Esophagus squamous epithelium (tissue), 5 donors: ENCODE measurements around the gene ABCB9. TPM values are rescaled to one million over a fixed set of nuclear protein-coding genes. Genes with fewer than 3 reads are reported as not detected.

Source experiments
- DNase-seq: peaks from one replicate; lab custom pipeline; 2025; lab: John Stamatoyannopoulos, UW
- H3K27ac ChIP-seq, 4 donors: fragments of 200-600 bp; sonication (generic); one replicate each; pipeline ENCODE4 v1.5.1; 2016 to 2019; ENCODE audit warnings: mild to moderate bottlenecking in 1 of 4
- H3K27me3 ChIP-seq, 4 donors: fragments of 200-600 bp; sonication (generic); 1 replicate in 3 of 4; 2 replicates in 1 of 4; pipeline versions ENCODE4 v1.5.1 to v1.6.0; 2017 to 2021; ENCODE audit warnings: antibody characterized with exemption in 1 of 4
- H3K36me3 ChIP-seq, 3 donors: fragments of 200-600 bp; sonication (generic); one replicate each; pipeline ENCODE4 v1.5.1; 2016 to 2019
- H3K4me1 ChIP-seq, 3 donors: fragments of 200-600 bp; sonication (generic); one replicate each; pipeline ENCODE4 v1.5.1; 2017 to 2019
- H3K4me3 ChIP-seq, 4 donors: fragments of 200-600 bp; sonication (generic); 1 replicate in 3 of 4; 2 replicates in 1 of 4; pipeline ENCODE4 v1.5.1; 2016 to 2019; ENCODE audit warnings: mild to moderate bottlenecking in 2 of 4, moderate library complexity in 1 of 4
- H3K9me3 ChIP-seq, 3 donors: fragments of 200-600 bp; sonication (generic); one replicate each; pipeline ENCODE4 v1.5.1; 2016 to 2019
- POLR2A ChIP-seq, 4 donors: fragments of 450-650 bp; IDR thresholded peaks; one replicate each; pipeline ENCODE4 v1.6.1; 2017; ENCODE audit warnings: antibody characterized with exemption in 4 of 4, mild to moderate bottlenecking in 4 of 4, moderate library complexity in 3 of 4
- WGBS, 2 donors: methylation state at CpG; one replicate each; pipeline ENCODE4 v1.1.5; 2018; 5-methylcytosine and 5-hydroxymethylcytosine counted together
- intact Hi-C: fragments of 100-400 bp; cut with DNase I; formaldehyde crosslinking; loops from one replicate; pipeline ENCODE4 v1.15.0; 2022
- total RNA-seq, 4 donors: library from RNA; depleted of rRNA; stranded (reverse); fragments of >200 nt; gene quantifications; one replicate each; pipeline ENCODE4 v1.1.0, GENCODE V29; 2016
- TF ChIP-seq, protein P1 (sequence below), 6 experiments: fragments of 450-650 bp in 4 of 6; fragments of 200-600 bp in 2 of 6; sonication (generic) in 2 of 6; IDR thresholded peaks; one replicate each; pipeline ENCODE4 v1.5.1; 2016 to 2019; ENCODE audit warnings: antibody characterized with exemption in 6 of 6, mild to moderate bottlenecking in 4 of 6, moderate library complexity in 4 of 6
- donor health status: DM: yes; HTN: yes; CAD: no.

ABCB9 gene
- total RNA-seq, 4 donors from 2014 or later, result 2.9 to 5.5 (median 3.3) TPM

DNA sequence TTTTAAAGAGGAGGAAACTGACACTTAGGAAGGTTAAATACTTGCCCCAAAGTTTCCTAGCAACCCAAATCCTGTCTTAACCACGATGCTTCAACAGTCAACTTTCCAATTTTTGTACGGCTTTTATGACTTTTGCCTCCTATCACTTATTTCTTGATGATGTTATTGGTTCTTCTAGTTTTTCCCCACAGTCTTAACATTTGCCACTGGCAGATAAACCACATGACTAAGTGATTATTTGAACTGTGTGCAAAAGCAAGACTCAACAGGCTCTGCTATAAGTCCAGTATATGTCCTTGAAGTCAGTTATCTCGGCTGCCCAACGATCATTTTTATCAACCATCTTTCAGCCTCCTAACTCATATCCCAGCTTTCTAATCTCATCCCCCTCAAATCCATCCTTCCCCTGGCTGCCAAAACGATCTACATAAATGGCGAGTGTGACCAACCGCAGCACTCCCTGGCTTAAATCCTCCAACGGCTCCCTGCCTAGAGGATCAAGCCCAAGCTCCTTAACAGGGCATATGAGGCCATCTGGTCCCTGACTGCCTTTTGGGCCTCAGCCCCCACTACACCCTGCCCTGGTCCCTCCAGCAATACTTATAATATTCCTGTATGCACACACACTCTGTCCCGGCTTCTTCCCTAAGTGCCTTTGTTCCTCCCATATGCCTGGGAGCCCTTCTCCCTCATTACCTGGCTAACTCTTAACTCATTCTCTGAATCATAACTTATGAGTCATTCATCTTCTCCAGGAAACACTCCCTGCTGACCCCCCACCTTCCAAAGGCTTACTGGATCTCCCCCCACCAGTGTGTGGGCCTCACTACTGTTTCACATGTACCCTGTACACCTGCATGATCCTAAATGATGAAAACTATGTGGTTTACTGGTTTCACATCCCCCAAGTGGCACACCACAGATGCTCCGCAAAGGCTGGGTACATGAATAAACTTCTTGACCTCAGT, 79.1 kb downstream of the ABCB9 start:
- intact Hi-C loops, result no loop called here
- H3K36me3 ChIP-seq, result no peaks in the 10 kb centered on the region
- peaks cover 54 to 95% (median 76%) of the 10 kb centered on the region in 3 donors for H3K4me1 ChIP-seq
- no peak for TF ChIP-seq POLR2A (IDR thresholded peaks at IDR 0.05)
- H3K27me3 ChIP-seq, result no peaks in the 10 kb centered on the region
- WGBS, 2 donors, result 19 to 27% methylated on average over 10 of the region's 10 CpGs
- peak overlapping the region; percentile 95 to 99 (median 96) for H3K27ac ChIP-seq
- H3K4me3 ChIP-seq, result peak overlapping the region in 3 of 4 donors; percentile 33 to 77 (median 56)
- no peak for DNase-seq
- H3K9me3 ChIP-seq, result no peaks in the 10 kb centered on the region

DNA sequence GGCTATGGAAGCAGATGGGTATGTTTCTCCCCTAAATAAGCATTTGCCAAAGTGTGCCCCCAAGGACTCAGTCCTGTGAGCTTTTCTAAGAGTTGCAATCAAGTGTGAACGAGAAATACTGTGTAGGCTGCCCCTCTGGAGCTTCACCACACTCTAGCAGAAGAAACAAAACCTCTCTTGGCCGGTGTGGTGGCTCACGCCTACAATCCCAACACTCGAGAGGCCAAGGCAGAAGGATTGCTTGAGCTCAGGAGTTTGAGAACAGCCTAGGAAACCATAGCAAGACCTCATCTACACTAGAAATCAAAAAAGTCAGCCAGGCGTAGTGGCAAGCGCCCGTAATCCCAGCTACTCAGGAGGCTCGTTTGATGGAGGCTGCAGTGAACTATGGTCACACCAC, 80.1 kb downstream of the ABCB9 start:
- intact Hi-C loops, result no loop called here
- no peak overlapping the region for H3K4me3 ChIP-seq
- no peaks in the 10 kb centered on the region for H3K27me3 ChIP-seq
- H3K9me3 ChIP-seq, result no peaks in the 10 kb centered on the region
- peaks cover 44 to 93% (median 69%) of the 10 kb centered on the region in 3 donors for H3K4me1 ChIP-seq
- no peaks in the 10 kb centered on the region for H3K36me3 ChIP-seq
- no peak for DNase-seq
- H3K27ac ChIP-seq, result peak overlapping the region; percentile 95 to 99 (median 96)
- WGBS, 2 donors, result 69 to 80% methylated on average over 5 to 8 of the region's 8 CpGs
- TF ChIP-seq, protein P1, sequence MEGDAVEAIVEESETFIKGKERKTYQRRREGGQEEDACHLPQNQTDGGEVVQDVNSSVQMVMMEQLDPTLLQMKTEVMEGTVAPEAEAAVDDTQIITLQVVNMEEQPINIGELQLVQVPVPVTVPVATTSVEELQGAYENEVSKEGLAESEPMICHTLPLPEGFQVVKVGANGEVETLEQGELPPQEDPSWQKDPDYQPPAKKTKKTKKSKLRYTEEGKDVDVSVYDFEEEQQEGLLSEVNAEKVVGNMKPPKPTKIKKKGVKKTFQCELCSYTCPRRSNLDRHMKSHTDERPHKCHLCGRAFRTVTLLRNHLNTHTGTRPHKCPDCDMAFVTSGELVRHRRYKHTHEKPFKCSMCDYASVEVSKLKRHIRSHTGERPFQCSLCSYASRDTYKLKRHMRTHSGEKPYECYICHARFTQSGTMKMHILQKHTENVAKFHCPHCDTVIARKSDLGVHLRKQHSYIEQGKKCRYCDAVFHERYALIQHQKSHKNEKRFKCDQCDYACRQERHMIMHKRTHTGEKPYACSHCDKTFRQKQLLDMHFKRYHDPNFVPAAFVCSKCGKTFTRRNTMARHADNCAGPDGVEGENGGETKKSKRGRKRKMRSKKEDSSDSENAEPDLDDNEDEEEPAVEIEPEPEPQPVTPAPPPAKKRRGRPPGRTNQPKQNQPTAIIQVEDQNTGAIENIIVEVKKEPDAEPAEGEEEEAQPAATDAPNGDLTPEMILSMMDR (IDR thresholded peaks at IDR 0.05), result no peak
- no peak for TF ChIP-seq POLR2A (IDR thresholded peaks at IDR 0.05)

DNA sequence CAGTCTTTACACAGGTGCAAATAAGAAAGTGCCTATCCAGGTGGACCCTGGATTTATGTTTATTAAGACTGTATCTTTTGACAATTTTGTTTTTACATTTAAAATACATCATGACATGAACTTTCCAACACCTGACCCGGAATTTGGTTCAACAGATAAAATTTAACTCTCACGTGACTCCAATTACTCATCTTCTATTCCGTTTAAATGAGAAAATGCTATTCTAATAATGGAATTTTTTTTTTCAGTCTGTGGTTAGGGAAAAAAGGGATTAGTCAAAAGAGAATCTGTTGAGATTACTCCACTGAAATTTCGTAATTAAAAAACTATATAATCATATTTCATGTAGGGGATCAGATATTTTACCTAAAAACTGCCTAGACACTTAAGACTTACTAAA, 81.4 kb downstream of the ABCB9 start:
- DNase-seq, result no peak
- Histone ChIP-seq H3K27ac (peak overlapping the region in 1 of 4 donors; percentile 16), H3K36me3 (peaks cover 0 to 9% (median 0%) of the 10 kb centered on the region in 3 donors), H3K9me3 (no peaks in the 10 kb centered on the region), H3K4me3 (no peak overlapping the region), H3K4me1 (peaks cover 37 to 93% (median 65%) of the 10 kb centered on the region in 3 donors), H3K27me3 (no peaks in the 10 kb centered on the region)
- intact Hi-C loops, result no loop called here
- TF ChIP-seq POLR2A (IDR thresholded peaks at IDR 0.05), result no peak
- TF ChIP-seq, protein P1 (IDR thresholded peaks at IDR 0.05), result no peak
- 21 to 24% methylated on average over 4 of the region's 4 CpGs for WGBS, 2 donors

DNA sequence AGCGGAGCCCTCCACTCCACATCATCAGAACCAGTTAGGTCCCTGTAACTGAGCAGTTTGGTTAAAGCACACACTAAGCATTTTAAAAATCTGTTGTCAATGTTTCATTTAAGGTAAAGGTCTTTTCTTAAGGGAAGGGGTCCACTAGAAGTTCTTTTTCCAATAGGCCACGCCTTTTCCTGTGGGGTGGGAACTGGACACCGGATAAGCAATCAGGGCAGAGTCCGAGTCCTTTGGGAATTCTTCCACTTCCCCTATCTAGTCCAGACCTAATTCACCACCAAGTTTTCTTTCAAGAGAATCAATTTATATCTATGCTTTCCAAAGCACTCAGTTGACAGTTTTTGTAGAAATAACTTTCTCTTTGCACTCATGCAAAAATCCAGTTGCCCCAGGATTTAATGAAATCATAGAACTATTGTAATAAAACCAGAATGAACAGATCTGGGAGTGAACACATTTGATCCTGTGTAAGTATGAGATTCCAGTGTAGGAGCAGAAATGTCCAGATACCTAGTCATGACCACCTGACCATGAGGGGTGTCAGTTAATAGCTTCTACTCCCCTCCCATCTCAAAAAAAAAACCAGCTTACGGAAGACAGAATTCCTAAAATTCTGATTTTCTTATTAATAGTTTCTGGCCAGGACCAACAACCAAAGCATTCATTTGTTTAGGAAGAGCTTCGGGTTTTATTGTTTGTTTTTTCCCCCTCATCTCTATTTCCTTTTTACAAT, 82.0 kb downstream of the ABCB9 start:
- no peaks in the 10 kb centered on the region for H3K9me3 ChIP-seq
- H3K27me3 ChIP-seq, result no peaks in the 10 kb centered on the region
- peaks cover 34 to 93% (median 59%) of the 10 kb centered on the region in 3 donors for H3K4me1 ChIP-seq
- 65 to 68% methylated on average over 6 of the region's 6 CpGs for WGBS, 2 donors
- DNase-seq, result no peak
- no peak overlapping the region for H3K4me3 ChIP-seq
- TF ChIP-seq, protein P1 (IDR thresholded peaks at IDR 0.05), result no peak
- no peak for TF ChIP-seq POLR2A (IDR thresholded peaks at IDR 0.05)
- peak overlapping the region in 2 of 4 donors; percentile 16 to 33 for H3K27ac ChIP-seq
- H3K36me3 ChIP-seq, result peaks cover 0 to 15% (median 0%) of the 10 kb centered on the region in 3 donors
- intact Hi-C loops, result no loop called here

DNA sequence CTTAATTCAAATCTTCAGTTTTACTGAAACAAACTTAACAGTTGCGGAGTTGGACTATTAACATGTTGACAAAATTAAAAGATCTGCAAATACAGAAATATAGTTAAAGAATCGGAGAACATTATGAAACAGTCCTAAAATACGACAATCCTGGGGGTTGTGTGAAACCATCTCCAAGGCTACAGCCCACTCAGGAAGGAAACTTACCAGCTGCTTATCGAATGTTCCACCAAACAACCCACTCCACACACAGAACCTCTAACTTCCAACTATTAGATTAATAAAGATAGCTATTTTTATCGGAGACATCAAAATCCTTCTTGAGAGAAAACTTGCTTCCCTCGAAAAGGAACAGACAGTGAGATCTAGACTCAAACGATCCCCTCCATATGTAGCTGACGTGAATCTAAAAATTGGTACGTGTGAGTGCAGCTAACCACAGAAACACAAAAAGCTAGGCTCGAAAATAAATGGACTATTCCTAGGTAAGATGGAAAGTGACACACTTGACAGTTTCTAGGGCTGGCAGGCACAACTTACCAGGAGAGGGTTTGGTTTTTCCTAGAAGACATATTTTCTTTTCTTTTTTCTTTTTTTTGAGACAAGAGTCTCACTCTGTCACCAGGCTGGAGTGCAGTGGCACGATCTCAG, 83.2 kb downstream of the ABCB9 start:
- Histone ChIP-seq H3K4me3 (no peak overlapping the region), H3K27ac (peak overlapping the region in 2 of 4 donors; percentile 16 to 33), H3K4me1 (peaks cover 26 to 93% (median 50%) of the 10 kb centered on the region in 3 donors), H3K27me3 (no peaks in the 10 kb centered on the region), H3K9me3 (no peaks in the 10 kb centered on the region), H3K36me3 (peaks cover 0 to 22% (median 0%) of the 10 kb centered on the region in 3 donors)
- 70 to 74% methylated on average over 11 of the region's 11 CpGs for WGBS, 2 donors
- TF ChIP-seq POLR2A (IDR thresholded peaks at IDR 0.05), result no peak
- TF ChIP-seq, protein P1 (IDR thresholded peaks at IDR 0.05), result no peak
- intact Hi-C loops, result no loop called here
- no peak for DNase-seq
